GM12874 (cell line): Measurements from ENCODE around the gene FLOT2.

Experiments used
- CTCF ChIP-seq: IDR thresholded peaks from 2 replicates; pipeline ENCODE4 v1.5.1; 2011; ENCODE audit warnings: low read depth, mild to moderate bottlenecking, control low read depth, low read length, moderate library complexity; ENCODE audit not compliant: insufficient read depth

The FLOT2 gene

GRCh38 chr17:28898527-28898955 is 1.0 kb upstream of the FLOT2 start:
- no peak for TF ChIP-seq CTCF

GRCh38 chr17:28897769-28898526 is 415 bp upstream of the FLOT2 start:
- TF ChIP-seq CTCF, result no peak

GRCh38 chr17:28896491-28896883 is 1.0 kb downstream of the FLOT2 start:
- TF ChIP-seq CTCF, result no peak

- no peak for TF ChIP-seq CTCF
These were observed 1.6 kb downstream of the FLOT2 start for GRCh38 chr17:28895794-28896447.

GRCh38 chr17:28892024-28892423 is 5.5 kb downstream of the FLOT2 start:
- TF ChIP-seq CTCF, result no peak

GRCh38 chr17:28891201-28891600 is 6.3 kb downstream of the FLOT2 start:
- TF ChIP-seq CTCF, result no peak

- TF ChIP-seq CTCF, result no peak
These were observed 7.5 kb downstream of the FLOT2 start for GRCh38 chr17:28889996-28890395.
